HUES48 (cell line): Measurements from ENCODE around the gene MRGPRF.

Experiments
- H3K27ac ChIP-seq: one replicate; pipeline ENCODE4 v1.7.0; 2013; ENCODE audit warnings: low read depth, low read length, inconsistent platforms
- H3K27me3 ChIP-seq: 2 replicates; pipeline ENCODE4 v1.6.1; 2013; ENCODE audit warnings: mild to moderate bottlenecking, low read length; ENCODE audit not compliant: control insufficient read depth, insufficient read depth
- H3K36me3 ChIP-seq: 2 replicates; pipeline ENCODE4 v1.6.1; 2013; ENCODE audit warnings: low read length; ENCODE audit not compliant: control insufficient read depth, insufficient read depth
- H3K4me1 ChIP-seq: 2 replicates; pipeline ENCODE4 v1.6.1; 2013; ENCODE audit warnings: mild to moderate bottlenecking, low read length; ENCODE audit not compliant: control insufficient read depth, insufficient read depth
- H3K4me3 ChIP-seq: 2 replicates; pipeline ENCODE4 v1.5.1; 2013; ENCODE audit warnings: mild to moderate bottlenecking, low read depth, low read length
- H3K9ac ChIP-seq: 2 replicates; pipeline ENCODE4 v1.6.1; 2013; ENCODE audit warnings: mild to moderate bottlenecking, low read depth, low read length, moderate library complexity
- H3K9me3 ChIP-seq: 2 replicates; pipeline ENCODE4 v1.6.1; 2013; ENCODE audit warnings: low read length; ENCODE audit not compliant: control insufficient read depth, insufficient read depth

The MRGPRF gene

DNA sequence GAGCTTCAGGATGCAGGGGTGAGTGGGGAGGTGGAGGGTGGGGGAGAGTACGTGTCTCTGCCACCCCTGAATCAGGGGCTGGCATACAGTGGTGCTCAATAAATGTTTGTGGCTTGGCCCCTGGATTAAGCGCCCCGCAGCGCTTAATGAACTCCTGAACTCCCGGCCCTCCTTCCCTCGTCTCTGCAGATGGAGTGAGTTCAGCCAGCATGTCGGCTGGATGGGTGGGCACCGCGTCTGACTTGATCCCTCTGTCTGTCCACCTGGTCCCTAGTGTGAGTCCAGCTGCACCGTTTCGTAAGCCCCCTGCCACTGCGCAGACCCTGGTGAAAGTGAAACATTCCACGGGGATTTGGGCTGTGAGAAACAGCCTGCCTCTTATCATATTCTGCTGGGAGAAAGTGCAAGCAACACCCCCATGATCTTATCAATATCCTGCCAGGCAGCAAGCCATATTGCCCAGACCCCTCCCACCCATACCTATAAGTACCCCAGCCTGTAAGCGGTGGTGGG lies 20.2 kb downstream of the MRGPRF start:
- Histone ChIP-seq H3K4me1 (no peaks in the 10 kb centered on the region), H3K4me3 (no peak overlapping the region), H3K27ac (no peak overlapping the region), H3K27me3 (no peaks in the 10 kb centered on the region), H3K9ac (no peak overlapping the region), H3K36me3 (no peaks in the 10 kb centered on the region), H3K9me3 (no peaks in the 10 kb centered on the region)

DNA sequence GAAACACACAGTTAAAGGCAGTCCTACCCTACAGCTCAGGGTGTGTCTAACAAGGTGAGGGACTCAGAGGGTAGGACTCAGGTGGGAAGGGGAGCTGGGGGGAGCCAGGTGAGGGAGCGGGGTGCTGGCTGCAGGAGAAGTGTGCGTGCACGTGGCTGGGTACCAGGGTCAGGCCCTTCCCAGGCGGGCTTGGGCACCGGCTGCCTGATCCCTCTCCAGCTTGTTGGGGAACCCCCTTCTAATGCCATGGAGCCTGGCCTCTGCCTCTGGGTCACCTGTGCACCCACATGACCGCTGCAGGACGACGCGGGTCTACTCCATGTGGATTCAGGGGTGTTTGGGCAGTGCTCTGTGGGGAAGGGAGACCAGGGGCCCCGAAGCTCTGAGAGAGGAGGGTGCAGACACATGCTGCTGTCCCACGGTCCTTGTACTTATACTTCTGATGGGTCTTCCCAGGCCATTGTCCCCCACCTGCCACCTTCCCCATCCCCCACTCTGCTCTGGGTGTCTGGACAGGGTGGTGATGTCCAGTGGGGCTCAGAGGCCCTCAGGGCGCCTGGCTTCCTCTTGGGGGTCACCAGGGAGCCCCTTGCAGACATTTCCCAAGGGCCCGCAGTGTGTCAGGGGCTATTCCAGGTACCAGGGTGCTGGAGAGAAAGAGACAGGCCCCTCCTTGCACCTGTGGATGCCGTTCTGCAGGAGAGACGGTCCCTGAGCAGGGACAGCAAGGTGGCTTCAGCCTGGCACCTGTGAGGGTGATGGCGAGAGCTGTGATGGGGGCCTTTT lies 21.9 kb downstream of the MRGPRF start:
- H3K27me3 ChIP-seq = no peaks in the 10 kb centered on the region
- no peak overlapping the region for H3K9ac ChIP-seq
- no peaks in the 10 kb centered on the region for H3K4me1 ChIP-seq
- no peak overlapping the region for H3K4me3 ChIP-seq
- H3K27ac ChIP-seq = no peak overlapping the region
- H3K9me3 ChIP-seq = no peaks in the 10 kb centered on the region
- no peaks in the 10 kb centered on the region for H3K36me3 ChIP-seq

DNA sequence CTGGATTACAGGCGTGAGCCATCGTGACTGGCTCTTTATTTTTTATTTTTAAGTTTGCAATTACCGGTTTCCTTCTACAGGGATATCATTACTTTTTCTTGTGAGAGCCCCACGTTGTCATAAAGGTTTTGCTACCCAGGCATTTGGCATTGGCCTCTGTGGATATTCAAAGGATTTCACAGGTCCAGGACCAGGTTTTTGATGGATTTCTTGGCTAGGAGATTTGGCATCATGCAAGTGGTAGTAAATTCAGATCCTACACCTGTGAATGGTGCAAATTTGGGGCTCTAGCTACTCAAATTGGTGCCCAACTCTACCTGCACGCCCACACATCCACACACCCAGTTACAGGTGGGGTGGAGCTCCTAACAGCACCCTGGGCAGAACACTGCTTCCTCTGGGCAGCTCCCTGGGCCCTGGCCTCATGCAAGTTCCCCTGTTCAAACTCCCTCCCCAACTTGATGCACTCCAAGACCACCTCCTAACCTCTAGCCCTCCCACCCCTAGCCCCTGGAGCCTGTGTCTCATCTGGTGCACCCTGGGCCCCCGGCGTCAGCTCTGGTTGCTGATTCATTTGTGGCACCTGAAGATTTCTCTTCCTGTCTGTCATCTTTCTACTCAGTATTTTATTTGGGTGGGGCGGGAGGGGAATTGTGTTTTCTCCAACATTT lies 23.0 kb downstream of the MRGPRF start:
- Histone ChIP-seq H3K36me3 (no peaks in the 10 kb centered on the region), H3K9me3 (no peaks in the 10 kb centered on the region), H3K9ac (no peak overlapping the region), H3K27me3 (no peaks in the 10 kb centered on the region), H3K4me1 (no peaks in the 10 kb centered on the region), H3K27ac (no peak overlapping the region), H3K4me3 (no peak overlapping the region)

DNA sequence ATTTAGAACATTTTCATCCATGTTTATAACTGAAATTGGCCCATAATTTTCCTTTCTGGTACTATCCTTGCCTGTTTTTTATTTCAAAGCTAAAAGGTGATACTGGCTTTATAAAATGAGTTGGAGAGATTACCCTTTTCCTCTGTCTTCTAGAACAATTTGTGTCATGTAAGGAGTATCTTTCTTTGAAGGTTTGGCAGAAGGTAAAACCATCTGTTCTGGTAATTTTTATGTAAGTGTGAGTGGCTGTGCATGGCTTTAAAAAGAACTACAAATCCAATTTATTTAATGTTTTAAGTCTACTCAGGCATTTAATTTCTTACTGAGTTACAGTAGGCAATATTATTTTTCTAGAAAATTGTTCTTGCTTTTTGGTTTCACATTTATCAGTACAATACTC lies 24.6 kb downstream of the MRGPRF start:
- Histone ChIP-seq H3K27me3 (no peaks in the 10 kb centered on the region), H3K9me3 (no peaks in the 10 kb centered on the region), H3K4me1 (no peaks in the 10 kb centered on the region), H3K36me3 (no peaks in the 10 kb centered on the region), H3K9ac (no peak overlapping the region), H3K27ac (no peak overlapping the region), H3K4me3 (no peak overlapping the region)

DNA sequence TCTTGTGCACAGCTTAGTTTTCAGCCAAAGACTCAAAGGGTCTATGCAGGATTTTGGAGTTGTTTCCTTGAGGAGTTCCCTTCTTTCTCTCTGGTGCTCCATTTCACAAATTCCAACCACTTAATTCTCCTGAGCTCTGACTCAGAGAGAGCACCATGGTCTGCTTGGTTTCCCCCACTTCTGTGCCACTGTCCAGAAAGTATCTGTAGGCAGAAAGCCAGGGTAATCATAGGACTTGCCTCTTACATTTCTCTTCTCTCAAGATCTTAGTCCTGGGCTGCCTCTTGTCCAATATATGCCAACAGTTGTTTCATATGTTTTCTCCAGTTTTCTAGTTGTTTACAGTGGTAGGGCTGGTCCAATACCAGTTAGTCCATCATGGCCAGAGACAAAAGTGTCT lies 25.8 kb downstream of the MRGPRF start:
- no peaks in the 10 kb centered on the region for H3K27me3 ChIP-seq
- H3K9ac ChIP-seq = no peak overlapping the region

DNA sequence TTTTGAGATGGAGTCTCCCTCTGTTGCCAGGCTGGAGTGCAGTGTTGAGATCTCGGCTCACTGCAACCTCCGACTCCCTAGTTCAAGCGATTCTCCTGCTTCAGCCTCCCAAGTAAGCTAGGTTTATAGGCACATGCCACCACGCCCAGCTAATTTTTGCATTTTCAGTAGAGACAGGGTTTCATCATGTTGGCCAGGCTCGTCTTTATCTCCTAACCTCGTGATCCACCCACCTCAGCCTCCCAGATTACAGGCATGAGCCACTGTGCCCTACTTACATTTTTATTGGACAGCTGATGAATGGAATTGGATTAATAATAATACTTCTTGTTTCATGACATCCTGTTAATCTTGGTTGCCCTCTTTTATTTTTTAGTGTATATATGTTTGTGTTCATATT lies 29.2 kb downstream of the MRGPRF start:
- H3K4me3 ChIP-seq = no peak overlapping the region
- H3K36me3 ChIP-seq = no peaks in the 10 kb centered on the region
- no peak overlapping the region for H3K27ac ChIP-seq
- H3K27me3 ChIP-seq = no peaks in the 10 kb centered on the region
- peaks cover 7% of the 10 kb centered on the region; the same call in 1 of the 2 replicates for H3K4me1 ChIP-seq
- no peak overlapping the region for H3K9ac ChIP-seq
- H3K9me3 ChIP-seq = no peaks in the 10 kb centered on the region

More for the DNA sequence above, 25.8 kb downstream of the MRGPRF start:
- Histone ChIP-seq H3K4me3 (no peak overlapping the region), H3K27ac (no peak overlapping the region), H3K4me1 (no peaks in the 10 kb centered on the region), H3K36me3 (no peaks in the 10 kb centered on the region), H3K9me3 (no peaks in the 10 kb centered on the region)

DNA sequence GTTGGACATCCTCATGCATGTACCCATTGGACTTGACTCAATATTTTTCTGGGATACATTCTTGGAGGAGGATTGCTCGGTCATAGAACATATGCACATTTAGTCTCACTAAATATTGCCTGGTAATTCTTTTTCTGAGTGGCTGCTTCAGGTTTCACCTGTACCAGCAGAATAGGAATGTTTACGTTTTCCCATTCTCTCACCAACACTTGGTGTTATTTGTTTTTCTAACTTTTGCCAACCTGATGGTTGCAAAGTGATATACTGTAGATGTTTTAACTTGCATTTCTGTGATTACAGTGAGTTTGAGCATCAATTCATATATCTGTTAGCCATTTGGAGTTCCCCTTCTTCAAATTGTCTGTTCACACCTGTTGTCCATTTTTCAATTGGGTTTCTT lies 30.9 kb downstream of the MRGPRF start:
- Histone ChIP-seq H3K4me3 (no peak overlapping the region), H3K27ac (no peak overlapping the region), H3K4me1 (peaks cover 7% of the 10 kb centered on the region; the same call in 1 of the 2 replicates), H3K9ac (no peak overlapping the region), H3K9me3 (no peaks in the 10 kb centered on the region), H3K27me3 (no peaks in the 10 kb centered on the region; the same call in 1 of the 2 replicates), H3K36me3 (no peaks in the 10 kb centered on the region)

DNA sequence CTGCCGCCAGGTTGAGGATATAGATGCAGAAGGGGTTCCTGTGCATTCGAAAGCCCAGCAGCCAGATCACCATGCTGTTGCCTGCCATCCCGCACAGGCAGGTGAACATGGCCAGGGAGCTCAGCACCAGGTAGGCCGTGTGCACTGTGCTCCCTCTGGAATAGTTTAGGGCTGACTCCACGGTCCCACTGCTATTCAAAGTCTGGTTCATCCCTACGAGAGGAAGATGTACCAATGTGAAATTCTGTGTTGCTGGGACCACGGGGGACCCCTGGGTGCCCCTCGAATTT lies 32.3 kb downstream of the MRGPRF start, which contains the start of gene MRGPRD:
MRGPRD (minus strand) TSS at position 211 of the 290 bp plus-strand sequence; CDS start at position 211, 0 bp downstream.
- no peaks in the 10 kb centered on the region for H3K9me3 ChIP-seq
- H3K27me3 ChIP-seq = no peaks in the 10 kb centered on the region; the same call in 1 of the 2 replicates
- H3K4me3 ChIP-seq = no peak within 1 kb of the TSS
- no peak within 1 kb of the TSS for H3K27ac ChIP-seq
- no peaks in the 10 kb centered on the region for H3K36me3 ChIP-seq
- H3K9ac ChIP-seq = no peak within 1 kb of the TSS
- H3K4me1 ChIP-seq = peaks cover 7% of the 10 kb centered on the region; the same call in 1 of the 2 replicates

DNA sequence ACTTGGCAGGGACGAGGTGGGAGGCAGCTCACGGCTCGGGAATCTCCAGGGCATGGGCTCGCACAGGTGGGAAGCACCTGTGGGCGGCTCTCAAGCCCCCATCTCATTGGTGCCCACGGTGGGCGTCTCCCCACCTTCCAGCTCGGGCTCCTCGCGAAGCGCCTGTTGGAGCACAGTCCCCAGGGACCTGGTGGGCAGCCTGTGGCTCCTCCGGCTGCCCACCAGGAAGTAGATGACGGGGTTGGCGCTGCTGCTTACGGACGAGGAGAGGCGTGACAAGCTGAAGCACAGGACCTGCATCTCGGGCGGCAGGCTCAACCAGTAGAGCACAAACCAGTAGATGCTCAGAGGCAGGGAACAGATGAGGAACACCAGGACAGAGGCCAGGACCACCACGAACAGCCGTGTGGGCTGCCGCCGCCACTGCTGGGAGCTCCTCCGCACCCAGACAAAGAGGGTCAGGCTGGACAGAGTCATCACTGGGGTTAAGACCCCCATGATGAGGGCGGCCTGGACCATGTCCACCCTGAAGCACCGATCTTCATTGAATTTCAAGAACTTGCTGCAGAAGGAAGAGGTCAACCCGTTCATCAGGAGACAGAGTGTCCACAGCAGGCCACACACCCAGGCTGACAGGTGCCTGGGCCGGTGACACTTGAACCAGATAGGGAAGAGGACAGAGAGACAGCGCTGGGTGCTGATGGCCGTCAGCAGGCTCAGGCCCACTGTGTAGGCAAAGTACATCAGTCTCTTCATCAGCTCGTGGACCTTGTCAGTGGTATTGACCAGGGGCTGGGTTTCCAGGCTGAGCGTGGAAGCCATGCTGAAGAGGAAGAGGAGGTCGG lies 32.9 kb downstream of the MRGPRF start:
- Histone ChIP-seq H3K36me3 (no peaks in the 10 kb centered on the region), H3K4me3 (no peak overlapping the region), H3K9ac (no peak overlapping the region), H3K4me1 (peaks cover 7% of the 10 kb centered on the region; the same call in 1 of the 2 replicates), H3K27me3 (no peaks in the 10 kb centered on the region; the same call in 1 of the 2 replicates), H3K27ac (no peak overlapping the region), H3K9me3 (no peaks in the 10 kb centered on the region)

DNA sequence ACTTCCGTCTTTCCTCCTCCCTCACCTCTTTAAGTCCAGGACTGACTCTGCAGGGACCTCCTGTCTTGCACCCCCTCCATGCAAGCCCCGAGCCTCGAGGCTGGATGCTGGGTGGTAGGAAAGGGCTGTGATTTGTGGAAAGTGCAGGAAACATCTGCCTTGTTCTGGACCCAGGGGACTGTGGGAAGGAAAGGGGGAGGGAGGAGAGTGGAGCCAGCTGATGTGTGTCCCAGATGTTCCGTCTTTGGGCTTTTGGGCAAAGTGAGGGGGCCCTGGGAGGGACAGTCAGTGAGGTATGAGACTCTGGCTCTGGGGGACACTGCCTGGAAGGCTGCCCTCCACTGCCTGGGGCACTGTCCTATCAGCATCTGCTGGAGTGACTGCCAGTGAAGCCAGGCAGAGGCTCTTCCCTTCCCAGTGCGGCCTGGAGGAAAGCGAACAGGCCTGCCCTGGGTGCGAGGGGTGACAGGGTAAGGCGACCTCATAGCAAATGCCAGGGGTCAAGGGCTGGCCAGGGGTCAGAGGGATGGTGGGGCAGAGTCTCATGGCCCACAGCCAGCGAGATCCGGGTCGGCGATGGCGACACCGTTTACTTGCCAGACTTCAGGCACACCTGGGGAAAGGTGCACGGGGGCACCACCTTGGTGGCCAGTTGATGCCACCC lies 34.0 kb downstream of the MRGPRF start:
- H3K4me3 ChIP-seq = no peak overlapping the region
- H3K9me3 ChIP-seq = peaks cover 5% of the 10 kb centered on the region; the same call in 1 of the 2 replicates
- H3K27ac ChIP-seq = no peak overlapping the region
- peaks cover 7% of the 10 kb centered on the region; the same call in 1 of the 2 replicates for H3K4me1 ChIP-seq
- H3K27me3 ChIP-seq = no peaks in the 10 kb centered on the region; the same call in 1 of the 2 replicates
- no peaks in the 10 kb centered on the region for H3K36me3 ChIP-seq
- H3K9ac ChIP-seq = no peak overlapping the region
